GM23248 (cell line): Measurements from ENCODE around the gene CTAG1A. TPM values are rescaled to one million over a fixed set of nuclear protein-coding genes. Genes with fewer than 3 reads are reported as not detected.
A peak's percentile ranks its signal among the peaks of the same experiment; 100 is the strongest.
"Not testable (repeated sequence)": the region's sequence is repeated elsewhere in the genome, so short reads cannot be mapped to it uniquely, and the experiment has no call there.

ENCODE experiments used
- DNase-seq: peaks from one replicate; pipeline ENCODE4 v3.0.0-alpha.2; 2015
- H2AFZ ChIP-seq: fragments of 200-600 bp; sonication (generic); 2 replicates; pipeline ENCODE4 v1.6.1; 2016; ENCODE audit warnings: antibody characterized with exemption
- H3F3A ChIP-seq: fragments of 200-600 bp; sonication (generic); 2 replicates; pipeline ENCODE4 v1.6.1; 2016; ENCODE audit warnings: mild to moderate bottlenecking, antibody characterized with exemption, mixed run types; ENCODE audit not compliant: insufficient read depth
- H3K27ac ChIP-seq: fragments of 200-600 bp; sonication (generic); 2 replicates; pipeline ENCODE4 v1.5.1; 2016; ENCODE audit warnings: mild to moderate bottlenecking
- H3K27me3 ChIP-seq: fragments of 200-600 bp; sonication (generic); replicated peaks from 2 replicates; pipeline ENCODE4 v1.6.1; 2016; ENCODE audit warnings: mild to moderate bottlenecking; ENCODE audit not compliant: insufficient read depth
- H3K36me3 ChIP-seq: fragments of 200-600 bp; sonication (generic); 2 replicates; pipeline ENCODE4 v1.6.1; 2016; ENCODE audit warnings: low read depth, mild to moderate bottlenecking
- H3K4me1 ChIP-seq: fragments of 200-600 bp; sonication (generic); 2 replicates; pipeline ENCODE4 v1.6.1; 2016; ENCODE audit warnings: mild to moderate bottlenecking; ENCODE audit not compliant: insufficient read depth
- H3K4me2 ChIP-seq: fragments of 200-600 bp; sonication (generic); one replicate; pipeline ENCODE4 v1.6.1; 2016; ENCODE audit warnings: mild to moderate bottlenecking; ENCODE audit not compliant: unreplicated experiment
- H3K4me3 ChIP-seq: fragments of 200-600 bp; sonication (generic); 2 replicates; pipeline ENCODE4 v1.5.1; 2016; ENCODE audit warnings: mild to moderate bottlenecking
- H3K79me2 ChIP-seq: fragments of 200-600 bp; sonication (generic); 2 replicates; pipeline ENCODE4 v1.6.1; 2016; ENCODE audit warnings: mild to moderate bottlenecking; ENCODE audit not compliant: insufficient read depth
- H3K9ac ChIP-seq: fragments of 200-600 bp; sonication (generic); 2 replicates; pipeline ENCODE4 v1.6.1; 2016; ENCODE audit warnings: mild to moderate bottlenecking
- H3K9me2 ChIP-seq: fragments of 200-600 bp; sonication (generic); 2 replicates; pipeline ENCODE4 v1.6.1; 2016; ENCODE audit warnings: mixed run types, mild to moderate bottlenecking, moderate library complexity; ENCODE audit not compliant: insufficient read depth
- H3K9me3 ChIP-seq: fragments of 200-600 bp; sonication (generic); one replicate; pipeline ENCODE4 v1.6.1; 2017; ENCODE audit warnings: low read depth
- H4K20me1 ChIP-seq: fragments of 200-600 bp; sonication (generic); 2 replicates; pipeline ENCODE4 v1.6.0; 2016; ENCODE audit not compliant: insufficient read depth
- EZH2 ChIP-seq: fragments of 200-600 bp; sonication (generic); IDR thresholded peaks from 2 replicates; pipeline ENCODE4 v1.6.1; 2018; ENCODE audit warnings: antibody characterized with exemption, mild to moderate bottlenecking; ENCODE audit not compliant: insufficient read depth, poor library complexity, severe bottlenecking
- EZH2phosphoT487 ChIP-seq: fragments of 200-600 bp; sonication (generic); IDR thresholded peaks from 2 replicates; pipeline ENCODE4 v1.6.1; 2018; ENCODE audit warnings: antibody characterized with exemption, moderate library complexity, mild to moderate bottlenecking, low read depth; ENCODE audit not compliant: insufficient read depth
- WGBS, 2 experiments: methylation state at CpG; one replicate each; pipeline ENCODE4 v1.1.6; 2015 to 2017; ENCODE audit warnings: low lambda C conversion rate in 2 of 2, low coverage in 1 of 2; ENCODE audit errors: missing lambda C conversion rate in 2 of 2; 5-methylcytosine and 5-hydroxymethylcytosine counted together
- in situ Hi-C: fragments of 300-500 bp; cut with MboI; formaldehyde crosslinking; loops from 2 replicates; pipeline ENCODE4 v1.15.0; 2020
- polyA plus RNA-seq: library from polyadenylated mRNA; unstranded; fragments of >200 nt; fragmentation: Nextera tagmentation; extraction: Ambion mirVana; gene quantifications from 2 replicates; pipeline ENCODE4 v1.2.1, GENCODE V29; 2016
- total RNA-seq: library from RNA; depleted of rRNA; stranded (reverse); fragments of >200 nt; shearing (Covaris generic); gene quantifications from 2 replicates; pipeline ENCODE4 v1.2.3, GENCODE V29; 2014

The CTAG1A gene
- total and polyA plus RNA-seq, 2 experiments from 2014 or later = not detected

DNA sequence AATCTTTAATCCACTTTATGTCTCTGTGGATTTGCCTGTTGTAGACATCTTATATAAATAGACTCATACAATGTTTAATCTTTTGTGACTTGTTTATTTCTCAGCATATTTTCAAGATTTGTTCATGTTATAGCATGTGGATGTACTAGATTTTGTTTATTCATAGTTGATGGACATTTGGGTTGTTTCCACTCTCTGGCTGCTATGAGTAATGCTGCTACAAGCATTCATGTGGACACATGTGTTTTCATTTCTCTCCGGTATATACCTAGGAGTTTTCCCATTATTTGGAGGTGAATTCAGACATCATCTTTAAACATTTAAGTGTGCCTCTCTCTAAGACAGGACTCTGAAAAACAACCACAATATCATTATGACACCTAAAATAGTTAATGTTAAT lies 35.2 kb upstream of the CTAG1A start:
- no peak overlapping the region for H2AFZ ChIP-seq
- no peaks in the 10 kb centered on the region for H3K27me3 ChIP-seq
- no peaks in the 10 kb centered on the region for H3K36me3 ChIP-seq
- no peaks in the 10 kb centered on the region for H4K20me1 ChIP-seq
- peaks cover 7% of the 10 kb centered on the region; the same call in 1 of the 2 replicates for H3K4me1 ChIP-seq
- H3K9ac ChIP-seq = no peak overlapping the region
- in situ Hi-C loops = no loop called here
- H3K27ac ChIP-seq = no peak overlapping the region
- H3F3A ChIP-seq = peaks cover 11% of the 10 kb centered on the region; the same call in 1 of the 2 replicates
- peaks cover 66% of the 10 kb centered on the region for H3K79me2 ChIP-seq
- H3K9me3 ChIP-seq = no peaks in the 10 kb centered on the region
- peak overlapping the region; percentile 7; the same call in 1 of the 2 replicates for H3K4me3 ChIP-seq
- DNase-seq = peak; percentile 31
- H3K9me2 ChIP-seq = no peaks in the 10 kb centered on the region
- H3K4me2 ChIP-seq = no peak overlapping the region
- WGBS, 2 experiments = 0 to 13% methylated on average over 1 of the region's 1 CpG
- TF ChIP-seq EZH2 (no peak), EZH2phosphoT487 (no peak)

DNA sequence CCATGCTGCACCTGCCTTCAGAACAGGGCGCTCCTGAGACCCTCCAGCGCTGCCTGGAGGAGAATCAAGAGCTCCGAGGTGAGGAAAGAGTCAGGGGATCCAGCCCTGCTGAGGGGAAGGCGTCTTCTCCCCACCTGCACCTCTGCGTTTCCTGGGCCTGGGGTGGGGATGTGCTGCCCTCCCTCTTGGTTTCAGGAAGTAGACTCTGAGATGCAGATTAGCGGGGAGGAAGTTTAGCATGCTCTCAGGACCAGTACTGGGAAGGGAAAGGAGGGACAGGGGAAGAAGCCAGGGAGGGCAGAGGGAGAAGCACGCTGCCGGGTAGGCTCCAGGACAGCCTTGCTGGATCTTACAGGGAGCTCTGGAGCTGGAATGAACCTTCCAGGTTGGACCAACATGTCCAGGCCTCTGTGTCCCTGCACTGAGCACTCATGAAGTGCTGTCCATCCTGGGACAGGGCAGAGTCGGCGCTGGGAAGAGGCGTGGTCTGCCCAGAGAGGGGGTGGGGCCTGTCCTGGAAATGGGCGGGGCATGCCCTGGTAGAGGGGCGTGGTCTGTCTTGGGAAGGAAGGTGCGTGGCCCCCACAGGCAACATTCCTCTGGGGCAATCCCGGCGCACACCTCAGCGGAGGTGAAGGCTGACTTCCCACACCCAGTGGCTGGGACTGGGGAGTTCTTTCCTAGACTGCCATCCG lies 32.7 kb upstream of the CTAG1A start:
- H3K9me3 ChIP-seq, H3K27me3 ChIP-seq, H3K4me1 ChIP-seq, H3K9ac ChIP-seq, H3K4me3 ChIP-seq, H3K9me2 ChIP-seq, H3K27ac ChIP-seq, DNase-seq, H3K4me2 ChIP-seq, H2AFZ ChIP-seq, H3K36me3 ChIP-seq, in situ Hi-C loops, H4K20me1 ChIP-seq: not testable (repeated sequence)
- 95 to 98% methylated on average over 5 to 7 of the region's 18 CpGs for WGBS, 2 experiments
- peaks cover 57% of the 10 kb centered on the region for H3K79me2 ChIP-seq
- peaks cover 11% of the 10 kb centered on the region; the same call in 1 of the 2 replicates for H3F3A ChIP-seq

DNA sequence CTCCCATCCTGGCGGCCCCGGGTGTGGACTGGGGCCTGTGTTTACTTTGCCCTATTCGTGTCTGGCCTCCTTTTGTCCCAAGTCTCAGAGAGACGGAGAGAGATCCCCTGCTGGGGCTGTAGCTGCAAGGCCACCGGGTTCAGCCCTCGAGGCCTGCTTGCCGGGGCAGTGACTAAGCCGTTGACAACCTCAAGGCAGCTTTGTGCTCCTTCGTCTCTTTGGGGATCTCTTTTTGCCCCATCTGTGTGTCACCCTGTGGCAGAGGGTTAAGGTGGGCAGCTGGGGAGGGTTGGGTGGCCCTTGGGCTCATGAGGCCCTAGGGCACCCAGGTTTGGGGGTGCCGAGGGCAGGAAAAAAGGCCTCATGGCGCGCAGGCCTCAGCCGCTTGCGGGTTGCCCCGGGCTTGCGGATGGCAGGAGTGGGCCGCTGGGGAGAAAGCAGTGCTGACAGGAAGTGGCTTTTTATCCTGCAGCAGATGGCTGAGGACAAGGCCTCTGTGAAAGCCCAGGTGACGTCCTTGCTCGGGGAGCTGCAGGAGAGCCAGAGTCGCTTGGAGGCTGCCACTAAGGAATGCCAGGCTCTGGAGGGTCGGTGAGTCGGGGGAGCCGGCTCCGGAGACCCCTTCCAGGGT lies 26.8 kb upstream of the CTAG1A start:
- peaks cover 14% of the 10 kb centered on the region for H3K79me2 ChIP-seq
- H3K4me3 ChIP-seq, H3K27ac ChIP-seq, H3K4me2 ChIP-seq, H3K4me1 ChIP-seq, H4K20me1 ChIP-seq, H3K9me3 ChIP-seq, H3K27me3 ChIP-seq, H2AFZ ChIP-seq, DNase-seq, in situ Hi-C loops, H3K9ac ChIP-seq, H3K36me3 ChIP-seq, H3K9me2 ChIP-seq, H3F3A ChIP-seq: not testable (repeated sequence)
- 83 to 97% methylated on average over 4 to 5 of the region's 24 CpGs for WGBS, 2 experiments

DNA sequence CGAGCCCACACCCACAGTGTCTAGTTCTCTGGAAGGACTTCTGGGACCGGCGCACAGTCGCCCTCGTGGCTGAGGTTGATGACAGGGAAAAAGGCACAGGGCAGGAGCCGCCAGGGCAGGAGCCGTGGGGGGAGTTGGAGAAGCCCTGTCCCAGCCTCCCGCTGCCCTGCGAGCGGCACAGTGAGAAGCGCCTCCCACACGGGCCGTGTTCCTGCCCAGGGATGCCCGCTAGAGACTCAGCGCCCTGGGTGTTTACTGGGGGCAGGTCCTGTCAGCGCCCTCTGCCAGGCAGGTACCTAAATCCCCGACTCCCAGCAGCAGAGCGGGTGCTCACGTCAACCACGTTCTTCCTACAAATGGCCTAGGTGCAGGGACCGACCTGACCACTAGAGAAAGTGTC lies 26.0 kb upstream of the CTAG1A start:
- DNase-seq, H3K9me3 ChIP-seq, H2AFZ ChIP-seq, in situ Hi-C loops, H3K27ac ChIP-seq, H4K20me1 ChIP-seq, H3K9ac ChIP-seq, H3K27me3 ChIP-seq, H3F3A ChIP-seq, H3K4me1 ChIP-seq, H3K4me2 ChIP-seq, H3K9me2 ChIP-seq, H3K36me3 ChIP-seq, H3K4me3 ChIP-seq: not testable (repeated sequence)
- WGBS, 2 experiments = 80% methylated on average over 9 of the region's 21 CpGs; no CpG with 5 or more reads in 1 of the 2 experiments
- peaks cover 14% of the 10 kb centered on the region for H3K79me2 ChIP-seq

DNA sequence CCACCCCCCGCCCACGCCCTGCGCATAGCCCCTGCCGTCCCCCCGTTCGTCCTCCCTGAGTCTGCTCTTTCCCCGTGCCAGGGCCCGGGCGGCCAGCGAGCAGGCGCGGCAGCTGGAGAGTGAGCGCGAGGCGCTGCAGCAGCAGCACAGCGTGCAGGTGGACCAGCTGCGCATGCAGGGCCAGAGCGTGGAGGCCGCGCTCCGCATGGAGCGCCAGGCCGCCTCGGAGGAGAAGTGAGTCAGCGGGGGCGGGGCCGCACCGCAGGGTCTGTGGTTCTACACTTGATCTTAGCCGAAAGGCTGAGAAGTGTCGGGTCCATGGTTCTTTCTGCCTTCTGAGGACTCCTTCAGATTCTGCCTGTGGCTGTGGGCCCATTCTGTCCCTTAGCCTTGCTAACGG lies 24.6 kb upstream of the CTAG1A start:
- H3K27ac ChIP-seq, H3K36me3 ChIP-seq, H3K79me2 ChIP-seq, H3K4me2 ChIP-seq, H3K9me2 ChIP-seq, H2AFZ ChIP-seq, H3K9ac ChIP-seq, H4K20me1 ChIP-seq, in situ Hi-C loops, H3K27me3 ChIP-seq, H3F3A ChIP-seq, H3K4me3 ChIP-seq, H3K9me3 ChIP-seq, H3K4me1 ChIP-seq, DNase-seq: not testable (repeated sequence)
- WGBS, 2 experiments = 80 to 95% methylated on average over 8 to 16 of the region's 31 CpGs

DNA sequence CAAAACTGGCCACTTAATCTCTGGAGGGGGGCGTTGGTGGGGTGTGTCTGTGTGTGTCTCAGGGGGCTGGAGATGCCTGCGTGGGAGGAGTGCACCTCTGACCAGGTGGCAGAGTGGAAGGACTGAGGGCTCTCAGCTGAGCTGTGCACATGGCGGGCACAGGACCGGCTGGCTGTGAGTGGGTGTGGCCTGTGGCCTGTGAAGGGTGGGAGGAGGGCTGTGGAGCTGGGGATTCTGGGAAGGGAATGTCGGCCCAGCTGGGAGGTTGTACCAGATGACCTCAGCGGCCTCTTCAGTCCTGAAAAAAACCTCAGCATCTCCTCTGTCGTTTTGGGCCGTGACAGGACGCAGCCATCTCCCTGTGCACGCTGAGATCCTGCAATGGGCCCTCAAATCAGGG lies 22.6 kb upstream of the CTAG1A start:
- H3F3A ChIP-seq, H3K4me2 ChIP-seq, H4K20me1 ChIP-seq, in situ Hi-C loops, H2AFZ ChIP-seq, H3K9me2 ChIP-seq, H3K27ac ChIP-seq, H3K79me2 ChIP-seq, H3K4me3 ChIP-seq, H3K9ac ChIP-seq, H3K9me3 ChIP-seq, H3K4me1 ChIP-seq, DNase-seq, H3K36me3 ChIP-seq, H3K27me3 ChIP-seq: not testable (repeated sequence)
- WGBS, 2 experiments = no CpG with 5 or more reads among the region's 10 CpGs

DNA sequence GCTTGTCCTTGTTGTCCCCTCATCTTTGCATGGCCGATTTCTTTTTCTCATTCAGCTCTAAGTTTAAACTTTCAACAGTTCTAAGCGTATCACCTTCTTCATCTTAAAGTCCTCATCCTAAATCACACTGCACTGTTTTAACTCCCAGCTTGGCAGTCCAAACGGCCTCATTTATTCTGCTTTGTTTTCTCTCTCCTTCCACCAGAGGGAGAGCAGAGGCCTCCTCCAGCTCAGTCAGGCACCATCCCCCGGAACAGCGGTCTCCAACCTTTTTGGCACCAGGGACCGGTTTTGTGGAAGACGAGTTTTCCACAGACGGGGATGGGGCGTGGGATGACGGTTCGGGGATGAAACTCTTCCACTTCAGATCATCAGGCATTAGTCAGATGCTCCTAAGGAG lies 14.6 kb upstream of the CTAG1A start:
- H3F3A ChIP-seq, H3K9me3 ChIP-seq, H3K4me3 ChIP-seq, H3K27ac ChIP-seq, DNase-seq, H4K20me1 ChIP-seq, H3K27me3 ChIP-seq, H3K36me3 ChIP-seq, H3K9me2 ChIP-seq, H3K9ac ChIP-seq, H3K4me1 ChIP-seq, H3K79me2 ChIP-seq, H3K4me2 ChIP-seq, in situ Hi-C loops, H2AFZ ChIP-seq: not testable (repeated sequence)
- WGBS, 2 experiments = no CpG with 5 or more reads among the region's 11 CpGs
